ENCODE data around the gene BST2. TPM values are rescaled to one million over a fixed set of nuclear protein-coding genes. Genes with fewer than 3 reads are reported as not detected.

Gene BST2
- total and polyA plus RNA-seq, 10 of the 15 experiments (the other 5 are each of a cell fraction or from before 2014, with no cell fraction given) = 16.6 to 372 (median 264) TPM

- TF ChIP-seq SUZ12 (IDR thresholded peaks at IDR 0.05; ENCODE audit: unreplicated experiment) (no peak), YY1 (IDR thresholded peaks at IDR 0.05; ENCODE audit: low read depth, low read length) (peak; percentile 70), GATAD2B (conservative IDR thresholded peaks at IDR 0.05; ENCODE audit: low read depth) (peak; percentile 63), CTCF (IDR thresholded peaks at IDR 0.05 in 2 of 3, conservative IDR thresholded peaks at IDR 0.05 in 1 of 3; ENCODE audit: control insufficient read depth in 2 of 3, extremely low read depth in 1 of 3, insufficient read depth in 1 of 3, low read depth in 3 of 3, low read length in 3 of 3) (peak; percentile 92 to 99 (median 94)), BCL11A (IDR thresholded peaks at IDR 0.05; ENCODE audit: low read depth, low read length) (no peak), CREB1 (IDR thresholded peaks at IDR 0.05; ENCODE audit: low read depth) (no peak), RAD21 (IDR thresholded peaks at IDR 0.05; ENCODE audit: insufficient read depth, low read depth, low read length) (peak; percentile 92), SKIL (IDR thresholded peaks at IDR 0.05; ENCODE audit: low read depth, poor library complexity, severe bottlenecking) (no peak), IRF4 (IDR thresholded peaks at IDR 0.05; ENCODE audit: low read depth, low read length) (no peak), BCLAF1 (IDR thresholded peaks at IDR 0.05) (no peak), ZNF384 (IDR thresholded peaks at IDR 0.05; ENCODE audit: borderline replicate concordance, low read depth, low read length) (no peak), MYC (IDR thresholded peaks at IDR 0.05; ENCODE audit: insufficient read depth, insufficient read length, insufficient replicate concordance, low read length, severe bottlenecking) (no peak), E2F8 (IDR thresholded peaks at IDR 0.05; ENCODE audit: low read depth, partially characterized antibody) (no peak), TBL1XR1 (IDR thresholded peaks at IDR 0.05; ENCODE audit: low read depth, low read length) (no peak), MLLT1 (IDR thresholded peaks at IDR 0.05) (no peak), ATF7 (IDR thresholded peaks at IDR 0.05; ENCODE audit: low read depth) (no peak), MEF2B (IDR thresholded peaks at IDR 0.05; ENCODE audit: partially characterized antibody, poor library complexity, severe bottlenecking) (peak; percentile 40)
Observed at GRCh38 chr19:17385878-17386611, 19.4 kb downstream of the BST2 start (continued).
